DOHH2 (cell line): Measurements from ENCODE around the gene FDXACB1.

ENCODE experiments used
- H3F3A ChIP-seq: fragments of 200-600 bp; sonication (generic), shearing (Covaris generic); 2 replicates; pipeline ENCODE4 v1.6.0; 2016; ENCODE audit warnings: antibody characterized with exemption, mild to moderate bottlenecking; ENCODE audit not compliant: control insufficient read depth, insufficient read depth
- H3K27ac ChIP-seq: fragments of 200-600 bp; sonication (generic); 2 replicates; pipeline ENCODE4 v1.5.1; 2014; ENCODE audit warnings: low read depth, mild to moderate bottlenecking, low read length, moderate library complexity
- H3K27me3 ChIP-seq: fragments of 200-600 bp; sonication (generic); 2 replicates; pipeline ENCODE4 v1.6.1; 2014; ENCODE audit warnings: mild to moderate bottlenecking, low read length, mixed read lengths; ENCODE audit not compliant: control insufficient read depth
- H3K36me3 ChIP-seq: fragments of 200-600 bp; sonication (generic); 2 replicates; pipeline ENCODE4 v1.6.1; 2014; ENCODE audit warnings: mild to moderate bottlenecking, low read length, moderate library complexity, mixed read lengths; ENCODE audit not compliant: control insufficient read depth
- H3K4me1 ChIP-seq: fragments of 200-600 bp; sonication (generic); 2 replicates; pipeline ENCODE4 v1.6.1; 2014; ENCODE audit warnings: mild to moderate bottlenecking, low read length, mixed read lengths; ENCODE audit not compliant: control insufficient read depth
- H3K4me2 ChIP-seq: fragments of 200-600 bp; sonication (generic); 2 replicates; pipeline ENCODE4 v1.6.0; 2014; ENCODE audit warnings: mild to moderate bottlenecking, low read length, moderate library complexity
- H3K4me3 ChIP-seq: fragments of 200-600 bp; sonication (generic); 2 replicates; pipeline ENCODE4 v1.5.1; 2014; ENCODE audit warnings: mild to moderate bottlenecking, low read length, mixed read lengths
- H3K79me2 ChIP-seq: fragments of 200-600 bp; sonication (generic); 2 replicates; pipeline ENCODE4 v1.6.1; 2014; ENCODE audit warnings: mild to moderate bottlenecking, low read length, mixed read lengths; ENCODE audit not compliant: control insufficient read depth
- H3K9me2 ChIP-seq: fragments of 200-600 bp; sonication (generic); replicated peaks from 2 replicates; pipeline ENCODE4 v1.6.1; 2014; ENCODE audit warnings: mild to moderate bottlenecking, low read length, mixed read lengths; ENCODE audit not compliant: control insufficient read depth
- H3K9me3 ChIP-seq: fragments of 200-600 bp; sonication (generic); 2 replicates; pipeline ENCODE4 v1.6.1; 2014; ENCODE audit warnings: antibody characterized with exemption, low read length, mixed read lengths; ENCODE audit not compliant: control insufficient read depth, insufficient read depth
- H4K20me1 ChIP-seq: fragments of 200-600 bp; sonication (generic); 2 replicates; pipeline ENCODE4 v1.6.0; 2014; ENCODE audit warnings: low read depth, mild to moderate bottlenecking, antibody characterized with exemption, low read length, moderate library complexity; ENCODE audit not compliant: control insufficient read depth, insufficient read depth
- EZH2phosphoT487 ChIP-seq: fragments of 200-600 bp; sonication (generic); IDR thresholded peaks from 2 replicates; pipeline ENCODE4 v1.6.1; 2017; ENCODE audit warnings: borderline replicate concordance, mild to moderate bottlenecking, antibody characterized with exemption, low read length, moderate library complexity, mixed read lengths
- TF ChIP-seq, protein P1 (sequence below): fragments of 200-600 bp; sonication (generic); IDR thresholded peaks from one replicate; pipeline ENCODE4 v1.5.1; 2014; ENCODE audit warnings: antibody characterized with exemption, mild to moderate bottlenecking, low read depth, low read length; ENCODE audit not compliant: poor library complexity, severe bottlenecking

The FDXACB1 gene

DNA sequence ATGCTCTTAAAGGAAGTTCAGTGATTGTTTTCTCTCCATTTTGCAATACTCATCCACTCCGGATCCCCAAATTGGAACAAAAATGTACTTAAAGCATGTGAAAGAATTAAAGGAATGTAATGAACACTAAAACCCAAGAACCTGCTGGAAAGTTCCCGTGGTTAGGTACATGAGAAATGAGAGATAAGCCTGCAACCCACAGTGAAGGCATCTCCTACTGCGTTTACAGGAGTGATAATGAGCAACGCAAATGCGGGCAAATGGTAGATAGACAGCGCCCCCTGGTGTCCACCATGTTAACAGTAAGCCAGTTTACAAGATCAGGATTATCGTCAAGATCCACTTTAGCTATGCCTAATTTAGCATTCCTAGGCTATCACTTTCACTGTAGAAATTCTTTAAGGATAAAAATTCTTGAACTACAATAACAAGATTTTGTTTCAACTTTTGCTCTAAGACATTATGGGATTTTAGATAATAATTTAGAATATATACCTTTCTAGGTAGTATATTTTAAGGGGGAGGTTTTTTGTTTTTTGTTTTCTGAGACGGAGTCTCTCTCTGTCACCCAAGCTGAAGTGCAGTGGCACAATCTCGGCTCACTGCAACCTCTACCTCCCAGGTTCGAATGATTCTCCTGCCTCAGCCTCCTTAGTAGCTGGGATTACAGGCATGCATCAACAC, 37.5 kb downstream of the FDXACB1 start:
- Histone ChIP-seq H3K79me2 (no peaks in the 10 kb centered on the region), H3K9me3 (no peaks in the 10 kb centered on the region), H3K4me1 (no peaks in the 10 kb centered on the region), H3K9me2 (no peaks in the 10 kb centered on the region), H3K36me3 (peaks cover 53% of the 10 kb centered on the region), H3K4me3 (no peak overlapping the region), H3F3A (no peaks in the 10 kb centered on the region), H3K27ac (no peak overlapping the region), H4K20me1 (no peaks in the 10 kb centered on the region), H3K27me3 (no peaks in the 10 kb centered on the region), H3K4me2 (no peak overlapping the region)
- TF ChIP-seq EZH2phosphoT487: no peak
- TF ChIP-seq, protein P1, sequence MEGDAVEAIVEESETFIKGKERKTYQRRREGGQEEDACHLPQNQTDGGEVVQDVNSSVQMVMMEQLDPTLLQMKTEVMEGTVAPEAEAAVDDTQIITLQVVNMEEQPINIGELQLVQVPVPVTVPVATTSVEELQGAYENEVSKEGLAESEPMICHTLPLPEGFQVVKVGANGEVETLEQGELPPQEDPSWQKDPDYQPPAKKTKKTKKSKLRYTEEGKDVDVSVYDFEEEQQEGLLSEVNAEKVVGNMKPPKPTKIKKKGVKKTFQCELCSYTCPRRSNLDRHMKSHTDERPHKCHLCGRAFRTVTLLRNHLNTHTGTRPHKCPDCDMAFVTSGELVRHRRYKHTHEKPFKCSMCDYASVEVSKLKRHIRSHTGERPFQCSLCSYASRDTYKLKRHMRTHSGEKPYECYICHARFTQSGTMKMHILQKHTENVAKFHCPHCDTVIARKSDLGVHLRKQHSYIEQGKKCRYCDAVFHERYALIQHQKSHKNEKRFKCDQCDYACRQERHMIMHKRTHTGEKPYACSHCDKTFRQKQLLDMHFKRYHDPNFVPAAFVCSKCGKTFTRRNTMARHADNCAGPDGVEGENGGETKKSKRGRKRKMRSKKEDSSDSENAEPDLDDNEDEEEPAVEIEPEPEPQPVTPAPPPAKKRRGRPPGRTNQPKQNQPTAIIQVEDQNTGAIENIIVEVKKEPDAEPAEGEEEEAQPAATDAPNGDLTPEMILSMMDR: peak; percentile 86

DNA sequence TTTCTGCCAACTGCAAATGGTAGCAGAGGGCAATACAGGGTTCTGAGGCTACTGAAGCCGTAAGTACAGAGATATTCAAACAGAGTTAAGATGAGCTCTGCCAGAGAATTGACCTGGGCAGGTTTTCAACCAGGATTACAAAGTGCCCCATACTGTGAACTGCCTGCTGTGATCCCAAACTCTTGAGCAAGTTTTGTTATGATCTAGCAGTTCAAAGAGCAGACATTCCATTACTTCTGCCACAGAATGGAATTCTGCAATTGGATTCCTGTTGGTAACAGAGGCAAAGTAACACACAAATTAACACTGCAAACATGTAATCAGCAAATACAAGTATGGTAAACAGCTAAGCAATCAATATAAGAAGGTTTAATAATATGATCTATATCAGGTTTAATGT, 38.8 kb downstream of the FDXACB1 start:
- Histone ChIP-seq H3K36me3 (peaks cover 58% of the 10 kb centered on the region), H3K9me3 (no peaks in the 10 kb centered on the region), H3K4me2 (no peak overlapping the region), H3K27me3 (no peaks in the 10 kb centered on the region), H3K4me3 (no peak overlapping the region), H3K27ac (no peak overlapping the region), H3K79me2 (no peaks in the 10 kb centered on the region), H3K4me1 (no peaks in the 10 kb centered on the region), H3K9me2 (no peaks in the 10 kb centered on the region), H4K20me1 (no peaks in the 10 kb centered on the region), H3F3A (no peaks in the 10 kb centered on the region)
- TF ChIP-seq, protein P1: no peak
- no peak for TF ChIP-seq EZH2phosphoT487

GRCh38 chr11:111838054-111838453, 40.9 kb downstream of the FDXACB1 start:
- Histone ChIP-seq H3F3A (no peaks in the 10 kb centered on the region), H3K79me2 (no peaks in the 10 kb centered on the region), H3K27ac (no peak overlapping the region), H3K4me3 (no peak overlapping the region), H4K20me1 (no peaks in the 10 kb centered on the region), H3K4me2 (no peak overlapping the region), H3K9me2 (no peaks in the 10 kb centered on the region), H3K27me3 (no peaks in the 10 kb centered on the region), H3K9me3 (no peaks in the 10 kb centered on the region), H3K36me3 (peaks cover 67% of the 10 kb centered on the region), H3K4me1 (no peaks in the 10 kb centered on the region)
- TF ChIP-seq EZH2phosphoT487: no peak
- TF ChIP-seq, protein P1: no peak
